Kidney (tissue), 14 donors: ENCODE results near the gene C1QTNF9B. TPM values are rescaled to one million over a fixed set of nuclear protein-coding genes. Genes with fewer than 3 reads are reported as not detected.

Experiments
- DNase-seq, 5 donors: peaks; one replicate each; pipeline ENCODE4 v3.0.0-alpha.2; 2013 to 2020
- FAIRE-seq: peaks from 2 replicates; lab custom pipeline; 2012; peaks lifted over from hg19 to GRCh38; lab: Jason Lieb, UNC
- H3K27ac ChIP-seq, 2 donors: one replicate each; pipeline ENCODE4 v1.7.0; 2013; ENCODE audit warnings: low read depth in 2 of 2, low read length in 2 of 2, inconsistent platforms in 1 of 2
- H3K27me3 ChIP-seq: one replicate; pipeline ENCODE4 v1.7.1; 2013; ENCODE audit warnings: low read length, inconsistent platforms; ENCODE audit not compliant: control insufficient read depth, insufficient read depth
- H3K36me3 ChIP-seq, 3 donors: one replicate each; pipeline versions ENCODE4 v1.7.0 to v1.7.1; 2013; ENCODE audit warnings: low read length in 3 of 3, control low read depth in 1 of 3, inconsistent platforms in 1 of 3; ENCODE audit not compliant: insufficient read depth in 3 of 3, control insufficient read depth in 2 of 3
- H3K4me1 ChIP-seq, 3 donors: one replicate each; pipeline versions ENCODE4 v1.7.0 to v1.7.1; 2013; ENCODE audit warnings: low read length in 3 of 3, inconsistent platforms in 1 of 3, low read depth in 1 of 3; ENCODE audit not compliant: control insufficient read depth in 2 of 3, insufficient read depth in 2 of 3
- H3K4me3 ChIP-seq, 3 donors: one replicate each; pipeline versions ENCODE4 v1.7.0 to v1.8.1; 2013; ENCODE audit warnings: low read length in 3 of 3, control low read depth in 1 of 3, inconsistent platforms in 1 of 3
- H3K9ac ChIP-seq, 3 donors: one replicate each; pipeline versions ENCODE4 v1.7.0 to v1.7.1; 2013; ENCODE audit warnings: low read length in 3 of 3, control low read depth in 1 of 3, inconsistent platforms in 1 of 3
- H3K9me3 ChIP-seq, 3 donors: one replicate each; pipeline versions ENCODE4 v1.7.0 to v1.7.1; 2013; ENCODE audit warnings: low read length in 3 of 3, control low read depth in 1 of 3, inconsistent platforms in 1 of 3; ENCODE audit not compliant: control insufficient read depth in 2 of 3, insufficient read depth in 1 of 3
- intact Hi-C: fragments of 100-400 bp; cut with DNase I; formaldehyde crosslinking; loops from one replicate; pipeline ENCODE4 v1.11.1; 2022
- polyA plus RNA-seq: library from polyadenylated mRNA; stranded (reverse); fragments of 350-450 nt; fragmentation: Illumina TruSeq; extraction: RNeasy Lipid Tissue Mini Kit (QIAGEN cat#74804); gene quantifications from one replicate; pipeline ENCODE4 v1.2.3, GENCODE V29; 2014; ENCODE audit warnings: low read depth, low replicate concordance; ENCODE audit not compliant: insufficient read depth
- total RNA-seq: library from RNA; stranded (reverse); fragmentation: NEBNext Ultra II Directional; extraction: Animal tissue kit (Norgen Biotek cat#: 25700); gene quantifications from one replicate; pipeline ENCODE4 v1.2.1, GENCODE V29; 2021
- TF ChIP-seq, protein P1 (sequence below): IDR thresholded peaks from 3 replicates; pipeline ENCODE4 v1.5.1; 2012; ENCODE audit warnings: mild to moderate bottlenecking, moderate library complexity, borderline replicate concordance; ENCODE audit not compliant: insufficient read depth; ENCODE audit errors: extremely low read depth
- donor health status: control.
- donor health status: control.
- donor health status: control.
- donor health status: control.
- donor health status: control.
- donor health status: DM: yes; HTN: yes; CAD: no.
- donor health status: Normal renal cell carcinoma (clear cell type).

Gene C1QTNF9B
- total and polyA plus RNA-seq, 2 donors from 2014 or later = not detected

DNA sequence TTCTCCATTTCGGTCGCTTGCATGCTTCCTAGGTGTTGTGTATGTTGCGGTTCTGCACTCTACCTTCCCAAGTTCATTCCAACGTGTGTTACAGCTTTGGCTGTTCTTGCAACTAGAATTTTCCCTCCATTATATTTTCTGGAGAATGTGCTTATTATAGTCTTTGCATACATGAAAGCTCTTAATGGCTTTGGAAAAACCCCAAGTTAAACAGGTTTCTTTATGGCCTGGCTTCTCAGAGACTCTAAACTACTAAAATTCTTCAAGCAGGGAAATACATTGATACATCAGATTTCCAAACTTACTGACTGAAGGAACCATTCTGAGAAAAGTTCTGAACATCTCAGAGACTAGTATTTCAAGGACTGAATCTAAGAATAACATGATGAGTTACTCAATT lies 20.0 kb downstream of the C1QTNF9B start:
- DNase-seq (peak in 2 of 5 donors; percentile 56 to 68), FAIRE-seq (no peak)
- Histone ChIP-seq H3K27me3 (no peaks in the 10 kb centered on the region), H3K4me3 (no peak overlapping the region), H3K4me1 (no peaks in the 10 kb centered on the region), H3K27ac (no peak overlapping the region), H3K9ac (no peak overlapping the region), H3K9me3 (no peaks in the 10 kb centered on the region), H3K36me3 (peaks cover 2 to 12% (median 6%) of the 10 kb centered on the region in 3 donors)
- TF ChIP-seq, protein P1, sequence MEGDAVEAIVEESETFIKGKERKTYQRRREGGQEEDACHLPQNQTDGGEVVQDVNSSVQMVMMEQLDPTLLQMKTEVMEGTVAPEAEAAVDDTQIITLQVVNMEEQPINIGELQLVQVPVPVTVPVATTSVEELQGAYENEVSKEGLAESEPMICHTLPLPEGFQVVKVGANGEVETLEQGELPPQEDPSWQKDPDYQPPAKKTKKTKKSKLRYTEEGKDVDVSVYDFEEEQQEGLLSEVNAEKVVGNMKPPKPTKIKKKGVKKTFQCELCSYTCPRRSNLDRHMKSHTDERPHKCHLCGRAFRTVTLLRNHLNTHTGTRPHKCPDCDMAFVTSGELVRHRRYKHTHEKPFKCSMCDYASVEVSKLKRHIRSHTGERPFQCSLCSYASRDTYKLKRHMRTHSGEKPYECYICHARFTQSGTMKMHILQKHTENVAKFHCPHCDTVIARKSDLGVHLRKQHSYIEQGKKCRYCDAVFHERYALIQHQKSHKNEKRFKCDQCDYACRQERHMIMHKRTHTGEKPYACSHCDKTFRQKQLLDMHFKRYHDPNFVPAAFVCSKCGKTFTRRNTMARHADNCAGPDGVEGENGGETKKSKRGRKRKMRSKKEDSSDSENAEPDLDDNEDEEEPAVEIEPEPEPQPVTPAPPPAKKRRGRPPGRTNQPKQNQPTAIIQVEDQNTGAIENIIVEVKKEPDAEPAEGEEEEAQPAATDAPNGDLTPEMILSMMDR = no peak
- intact Hi-C loops = loop anchor here (10.0 kb wide), 1 partner anchor 412 kb away; no protein-coding TSS in a partner anchor

DNA sequence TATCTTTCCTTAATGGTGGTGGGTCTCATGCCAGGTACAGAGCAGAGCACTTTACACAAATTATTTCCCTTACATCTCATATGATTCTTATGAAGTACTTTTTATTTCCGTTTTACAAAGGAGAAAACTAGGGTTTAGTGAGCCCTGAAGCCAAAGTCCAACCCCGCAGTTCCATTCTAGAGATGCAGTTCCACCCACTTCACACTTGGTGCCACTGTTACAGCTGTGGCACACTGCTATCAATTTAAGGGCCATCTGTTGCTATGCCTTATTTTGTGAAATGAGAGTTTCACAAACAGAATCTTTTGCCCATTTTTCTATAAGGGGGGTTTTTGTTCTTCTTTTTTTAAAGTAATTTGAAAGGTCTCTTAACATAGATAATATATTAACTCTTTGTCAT lies 21.0 kb downstream of the C1QTNF9B start:
- Histone ChIP-seq H3K9ac (no peak overlapping the region), H3K36me3 (peaks cover 2 to 9% (median 6%) of the 10 kb centered on the region in 3 donors), H3K4me1 (no peaks in the 10 kb centered on the region), H3K27me3 (no peaks in the 10 kb centered on the region), H3K9me3 (no peaks in the 10 kb centered on the region), H3K27ac (no peak overlapping the region), H3K4me3 (no peak overlapping the region)
- FAIRE-seq (no peak), DNase-seq (peak in 1 of 5 donors; percentile 39)
- TF ChIP-seq, protein P1 = peak; percentile 48
- intact Hi-C loops = loop anchor here (10.0 kb wide), 1 partner anchor 411 kb away; no protein-coding TSS in a partner anchor

DNA sequence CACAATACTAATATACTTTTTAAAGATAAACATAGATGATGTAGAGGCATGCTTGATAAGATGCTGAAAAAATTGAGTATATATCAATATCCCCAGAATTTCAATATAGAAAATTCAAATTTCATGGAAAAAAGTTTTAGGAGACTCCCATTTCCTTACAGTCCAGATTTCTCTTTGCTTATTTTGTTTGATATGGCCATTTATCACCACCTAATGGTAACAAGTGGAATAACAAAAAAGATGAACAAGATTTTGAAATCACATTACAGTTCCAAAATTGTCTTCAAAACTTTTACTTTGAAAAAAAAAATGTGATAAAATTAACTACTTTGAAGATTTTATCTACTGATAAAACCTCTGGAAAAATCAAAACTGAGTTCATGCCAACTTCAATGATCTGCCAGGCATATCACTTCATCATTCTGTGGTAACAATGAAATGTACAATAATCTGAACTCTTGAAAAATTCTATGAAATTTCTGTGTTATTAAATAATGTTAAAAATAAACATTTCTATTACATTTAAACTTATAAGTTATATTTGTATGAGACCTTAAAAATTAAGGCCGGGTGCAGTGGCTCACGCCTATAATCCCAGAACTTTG lies 25.6 kb downstream of the C1QTNF9B start:
- TF ChIP-seq, protein P1 = peak; percentile 58
- FAIRE-seq (peak; percentile 98), DNase-seq (peak in 2 of 5 donors; percentile 63 to 88)
- Histone ChIP-seq H3K27ac (no peak overlapping the region), H3K4me1 (no peaks in the 10 kb centered on the region), H3K9ac (no peak overlapping the region), H3K9me3 (no peaks in the 10 kb centered on the region), H3K36me3 (peaks cover 0 to 3% (median 3%) of the 10 kb centered on the region in 3 donors), H3K27me3 (no peaks in the 10 kb centered on the region), H3K4me3 (no peak overlapping the region)
- intact Hi-C loops = loop anchor here (10.0 kb wide), 1 partner anchor 407 kb away; no protein-coding TSS in a partner anchor
